Calu3 (cell line): ENCODE data around the gene SPATA19. TPM values are rescaled to one million over a fixed set of nuclear protein-coding genes. Genes with fewer than 3 reads are reported as not detected.

Experiments used
- BruUV-seq: library from RNA; stranded (reverse); fragments of 400-500 nt; replicated peaks from 2 replicates; lab custom pipeline; 2021; lab: Mats Ljungman, UMichigan
- CTCF ChIA-PET: fragments of 300-600 bp; sonication (Branson Sonifier 250); formaldehyde crosslinking; loops from one replicate; lab custom pipeline; 2022; ENCODE audit warnings: antibody characterized with exemption; lab: Charles Lee
- DNase-seq: peaks from one replicate; pipeline ENCODE4 v3.0.0; 2022
- H3K27ac Mint-ChIP-seq: one replicate; pipeline ENCODE4 v1.8.0; 2022; ENCODE audit warnings: mixed read lengths; ENCODE audit not compliant: unreplicated experiment
- H3K27me3 Mint-ChIP-seq: one replicate; pipeline ENCODE4 v1.8.0; 2022; ENCODE audit warnings: mixed read lengths; ENCODE audit not compliant: unreplicated experiment
- H3K36me3 Mint-ChIP-seq: one replicate; pipeline ENCODE4 v1.8.0; 2022; ENCODE audit warnings: mild to moderate bottlenecking, moderate library complexity, mixed read lengths; ENCODE audit not compliant: insufficient read depth, unreplicated experiment
- H3K4me1 Mint-ChIP-seq: one replicate; pipeline ENCODE4 v1.8.0; 2022; ENCODE audit warnings: mild to moderate bottlenecking, low read depth, mixed read lengths; ENCODE audit not compliant: unreplicated experiment
- H3K4me3 Mint-ChIP-seq: one replicate; pipeline ENCODE4 v1.8.0; 2022; ENCODE audit warnings: mild to moderate bottlenecking, low read depth, moderate library complexity, mixed read lengths; ENCODE audit not compliant: unreplicated experiment
- H3K9me3 Mint-ChIP-seq: one replicate; pipeline ENCODE4 v1.8.0; 2022; ENCODE audit warnings: low read depth, mixed read lengths; ENCODE audit not compliant: unreplicated experiment
- intact Hi-C: fragments of 100-400 bp; cut with micrococcal nuclease; formaldehyde crosslinking; loops from one replicate; pipeline ENCODE4 v1.10.0; 2022; ENCODE audit not compliant: unreplicated experiment
- total RNA-seq: library from RNA; stranded (reverse); gene quantifications from 2 replicates; pipeline ENCODE4 v1.2.3, GENCODE V29; 2022
- TF ChIP-seq, protein P1 (sequence below): fragments of 200-600 bp; IDR thresholded peaks from one replicate; pipeline ENCODE4 v1.8.0; 2022; ENCODE audit warnings: antibody characterized with exemption; ENCODE audit not compliant: unreplicated experiment

The SPATA19 gene
- total RNA-seq, 1 experiment from 2014 or later, result not detected

DNA sequence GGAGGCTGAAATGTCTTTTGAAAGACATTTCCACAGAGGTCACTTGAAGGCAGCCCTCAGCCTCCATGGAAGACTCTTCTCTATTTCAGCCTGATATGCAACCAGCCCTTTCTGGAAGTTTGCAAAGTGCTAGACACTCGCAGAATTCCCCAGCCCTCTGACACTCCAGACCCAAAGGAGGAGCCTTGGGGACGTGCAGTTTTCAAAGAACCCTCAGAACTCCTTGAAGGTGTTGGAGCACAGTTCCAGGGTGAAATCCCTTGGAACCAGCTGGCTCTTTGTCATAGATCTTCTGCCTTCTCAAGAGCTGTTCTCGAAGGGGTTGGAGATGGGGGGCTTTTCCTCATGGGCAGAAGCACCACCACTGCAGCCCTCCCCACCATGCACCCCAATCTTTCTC lies 19.6 kb downstream of the SPATA19 start:
- Mint-ChIP-seq H3K36me3 (no peaks in the 10 kb centered on the region), H3K27me3 (peaks cover 33% of the 10 kb centered on the region), H3K9me3 (peaks cover 6% of the 10 kb centered on the region), H3K4me3 (no peak overlapping the region), H3K27ac (no peak overlapping the region), H3K4me1 (no peaks in the 10 kb centered on the region)
- TF ChIP-seq, protein P1, sequence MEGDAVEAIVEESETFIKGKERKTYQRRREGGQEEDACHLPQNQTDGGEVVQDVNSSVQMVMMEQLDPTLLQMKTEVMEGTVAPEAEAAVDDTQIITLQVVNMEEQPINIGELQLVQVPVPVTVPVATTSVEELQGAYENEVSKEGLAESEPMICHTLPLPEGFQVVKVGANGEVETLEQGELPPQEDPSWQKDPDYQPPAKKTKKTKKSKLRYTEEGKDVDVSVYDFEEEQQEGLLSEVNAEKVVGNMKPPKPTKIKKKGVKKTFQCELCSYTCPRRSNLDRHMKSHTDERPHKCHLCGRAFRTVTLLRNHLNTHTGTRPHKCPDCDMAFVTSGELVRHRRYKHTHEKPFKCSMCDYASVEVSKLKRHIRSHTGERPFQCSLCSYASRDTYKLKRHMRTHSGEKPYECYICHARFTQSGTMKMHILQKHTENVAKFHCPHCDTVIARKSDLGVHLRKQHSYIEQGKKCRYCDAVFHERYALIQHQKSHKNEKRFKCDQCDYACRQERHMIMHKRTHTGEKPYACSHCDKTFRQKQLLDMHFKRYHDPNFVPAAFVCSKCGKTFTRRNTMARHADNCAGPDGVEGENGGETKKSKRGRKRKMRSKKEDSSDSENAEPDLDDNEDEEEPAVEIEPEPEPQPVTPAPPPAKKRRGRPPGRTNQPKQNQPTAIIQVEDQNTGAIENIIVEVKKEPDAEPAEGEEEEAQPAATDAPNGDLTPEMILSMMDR, result no peak
- BruUV-seq, result no TSS peak
- no peak for DNase-seq
- intact Hi-C loops, result no loop called here
- CTCF ChIA-PET, result no interaction called here

DNA sequence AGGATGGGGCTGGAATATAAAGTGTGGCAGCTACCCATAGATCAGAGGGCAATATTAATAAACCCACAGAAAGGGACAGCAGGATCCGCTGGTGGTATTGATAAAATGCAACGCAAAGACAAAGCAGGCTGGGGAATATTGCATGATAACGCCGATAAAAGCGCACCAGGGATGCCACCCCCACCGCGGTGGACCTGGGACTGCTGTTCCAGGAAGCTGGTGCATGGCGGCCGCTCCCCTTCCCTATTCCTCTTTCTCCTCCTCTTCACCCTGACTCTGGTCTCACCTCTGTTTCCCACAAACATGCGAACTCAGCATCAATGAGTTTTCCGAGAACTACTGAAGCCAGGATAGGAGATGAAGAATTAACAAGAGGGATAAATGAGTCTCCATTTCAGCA lies 20.2 kb downstream of the SPATA19 start:
- Mint-ChIP-seq H3K9me3 (peaks cover 6% of the 10 kb centered on the region), H3K27me3 (peaks cover 33% of the 10 kb centered on the region), H3K36me3 (no peaks in the 10 kb centered on the region), H3K4me1 (no peaks in the 10 kb centered on the region), H3K4me3 (no peak overlapping the region), H3K27ac (no peak overlapping the region)
- no TSS peak for BruUV-seq
- no peak for DNase-seq
- CTCF ChIA-PET, result no interaction called here
- TF ChIP-seq, protein P1, result no peak
- intact Hi-C loops, result no loop called here

DNA sequence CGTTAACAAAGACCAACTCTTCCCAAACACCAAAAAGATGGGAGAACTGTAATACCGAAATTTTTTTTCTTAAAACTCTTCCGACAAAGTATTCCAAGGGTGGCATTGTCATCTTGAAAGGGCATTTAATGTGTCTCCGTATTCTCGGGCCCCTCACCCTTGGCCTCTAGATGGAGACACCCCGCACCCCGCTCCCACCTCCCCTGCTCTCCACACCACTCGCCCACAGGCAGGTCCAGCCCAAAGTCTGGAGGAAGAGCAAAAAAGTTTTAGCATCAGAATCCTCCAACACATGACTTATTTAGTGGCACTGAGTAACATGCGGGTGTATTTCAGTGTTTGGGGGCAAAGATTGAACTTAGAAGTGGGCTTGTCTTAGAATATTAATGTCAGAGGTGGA lies 20.7 kb downstream of the SPATA19 start:
- CTCF ChIA-PET, result no interaction called here
- Mint-ChIP-seq H3K27me3 (peaks cover 33% of the 10 kb centered on the region), H3K4me1 (no peaks in the 10 kb centered on the region), H3K4me3 (no peak overlapping the region), H3K27ac (no peak overlapping the region), H3K36me3 (no peaks in the 10 kb centered on the region), H3K9me3 (peaks cover 6% of the 10 kb centered on the region)
- no TSS peak for BruUV-seq
- intact Hi-C loops, result no loop called here
- TF ChIP-seq, protein P1, result no peak
- DNase-seq, result no peak

DNA sequence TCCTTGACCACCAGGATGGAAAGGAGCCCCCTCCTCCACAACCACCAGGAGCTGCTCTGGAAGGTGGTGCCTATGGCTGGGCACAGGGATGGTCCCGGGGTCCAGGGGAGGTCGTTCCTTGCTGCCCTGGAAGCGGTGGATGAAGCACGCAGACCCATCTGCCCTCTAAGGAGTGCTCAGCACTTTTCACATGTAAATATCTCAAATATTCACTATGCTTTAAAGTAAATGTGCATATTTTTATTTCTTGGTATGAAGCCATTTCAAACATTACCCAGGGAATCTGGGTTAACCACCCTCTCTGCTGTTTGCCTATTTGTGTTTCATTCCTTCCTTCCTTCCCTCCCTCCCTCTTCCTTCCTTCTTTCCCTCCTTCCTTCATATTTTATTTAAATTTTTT lies 21.7 kb downstream of the SPATA19 start:
- CTCF ChIA-PET, result no interaction called here
- Mint-ChIP-seq H3K27ac (no peak overlapping the region), H3K9me3 (peaks cover 6% of the 10 kb centered on the region), H3K4me1 (no peaks in the 10 kb centered on the region), H3K36me3 (no peaks in the 10 kb centered on the region), H3K27me3 (peaks cover 33% of the 10 kb centered on the region), H3K4me3 (no peak overlapping the region)
- no peak for DNase-seq
- BruUV-seq, result no TSS peak
- TF ChIP-seq, protein P1, result no peak
- intact Hi-C loops, result no loop called here

DNA sequence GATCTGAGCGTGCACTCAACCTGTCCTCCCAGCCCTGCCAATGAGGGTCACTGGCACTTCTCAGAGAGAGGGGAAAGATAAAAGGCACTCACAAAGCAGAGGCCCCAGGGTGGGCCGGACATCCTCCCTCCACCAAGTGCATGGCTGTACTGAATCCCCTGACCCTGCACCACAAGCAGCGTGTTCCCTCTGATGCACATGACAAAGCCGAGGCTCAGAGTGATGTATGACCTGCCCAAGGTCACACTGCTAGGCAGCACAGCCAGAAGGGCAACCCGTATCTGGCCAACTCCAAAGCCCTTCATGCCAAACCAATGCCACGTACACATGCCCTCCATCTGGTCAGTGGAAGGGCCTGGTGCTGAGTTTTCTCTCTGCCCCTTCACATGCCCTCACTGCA lies 22.1 kb downstream of the SPATA19 start:
- Mint-ChIP-seq H3K27me3 (peaks cover 30% of the 10 kb centered on the region), H3K9me3 (peaks cover 6% of the 10 kb centered on the region), H3K4me1 (no peaks in the 10 kb centered on the region), H3K36me3 (no peaks in the 10 kb centered on the region), H3K27ac (no peak overlapping the region), H3K4me3 (no peak overlapping the region)
- no TSS peak for BruUV-seq
- no peak for DNase-seq
- CTCF ChIA-PET, result no interaction called here
- TF ChIP-seq, protein P1, result no peak
- intact Hi-C loops, result no loop called here
